SK-N-SH (cell line): ENCODE measurements around the gene BTBD2. TPM values are rescaled to one million over a fixed set of nuclear protein-coding genes. Genes with fewer than 3 reads are reported as not detected.
A peak's percentile ranks its signal among the peaks of the same experiment; 100 is the strongest.

Source experiments
- CTCF ChIA-PET: fragments of 300-600, 350-600 bp; formaldehyde crosslinking; extraction: SDS; loops from one replicate; lab custom pipeline; 2021; lab: Yijun Ruan, JAX
- POLR2A ChIA-PET: fragments of 350-600 bp; sonication (Branson Sonifier 250); formaldehyde crosslinking; extraction: SDS; loops from one replicate; lab custom pipeline; 2020; ENCODE audit warnings: antibody characterized with exemption, inconsistent platforms; lab: Yijun Ruan, JAX
- DNase-seq: peaks from one replicate; pipeline ENCODE4 v3.0.0; 2012
- H2AFZ ChIP-seq: fragments of 200-600 bp; sonication (generic); 2 replicates; pipeline ENCODE4 v1.8.1; 2016; ENCODE audit warnings: antibody characterized with exemption, mild to moderate bottlenecking, low read depth
- H3F3A ChIP-seq: fragments of 200-600 bp; sonication (generic); replicated peaks from 2 replicates; pipeline ENCODE3; 2016; ENCODE audit warnings: antibody characterized with exemption, mild to moderate bottlenecking; ENCODE audit not compliant: insufficient read depth
- H3K27ac ChIP-seq, 2 experiments: fragments of 200-500 bp in 1 of 2; fragments of 200-600 bp in 1 of 2; sonication (Bioruptor generic) in 1 of 2; sonication (generic), shearing (Covaris generic) in 1 of 2; 2 replicates each; pipeline versions ENCODE4 v1.5.1 to v1.6.1; 2014 to 2016; ENCODE audit warnings: low read depth in 2 of 2, inconsistent platforms in 1 of 2, low read length in 1 of 2, mild to moderate bottlenecking in 1 of 2, mixed read lengths in 1 of 2
- H3K27me3 ChIP-seq: fragments of 200-600 bp; sonication (generic), shearing (Covaris generic); 2 replicates; pipeline ENCODE4 v1.6.1; 2016; ENCODE audit warnings: mixed run types; ENCODE audit not compliant: insufficient read depth
- H3K36me3 ChIP-seq, 2 experiments: fragments of 200-500 bp in 1 of 2; fragments of 200-600 bp in 1 of 2; sonication (Bioruptor generic) in 1 of 2; sonication (generic) in 1 of 2; replicated peaks in 1 of 2; 2 replicates each; pipeline versions ENCODE3 to v1.5.1; 2014 to 2016; ENCODE audit warnings: low read length in 1 of 2, mild to moderate bottlenecking in 1 of 2; ENCODE audit not compliant: insufficient read depth in 2 of 2, control insufficient read depth in 1 of 2
- H3K4me1 ChIP-seq, 2 experiments: fragments of 200-500 bp in 1 of 2; fragments of 200-600 bp in 1 of 2; sonication (Bioruptor generic) in 1 of 2; sonication (generic), shearing (Covaris generic) in 1 of 2; 2 replicates each; pipeline versions ENCODE4 v1.5.1 to v1.6.1; 2014 to 2016; ENCODE audit warnings: low read depth in 1 of 2, low read length in 1 of 2, mixed run types in 1 of 2; ENCODE audit not compliant: insufficient read depth in 2 of 2, control insufficient read depth in 1 of 2
- H3K4me2 ChIP-seq: fragments of 200-600 bp; sonication (generic), shearing (Covaris generic); 2 replicates; pipeline ENCODE4 v1.6.1; 2017; ENCODE audit warnings: mixed run types
- H3K4me3 ChIP-seq, 2 experiments: fragments of 200-500 bp in 1 of 2; fragments of 200-600 bp in 1 of 2; sonication (Bioruptor generic) in 1 of 2; sonication (generic), shearing (Covaris generic) in 1 of 2; 2 replicates each; pipeline versions ENCODE4 v1.5.1 to v1.8.1; 2014 to 2016; ENCODE audit warnings: low read depth in 2 of 2, inconsistent platforms in 1 of 2, low read length in 1 of 2, mild to moderate bottlenecking in 1 of 2, mixed read lengths in 1 of 2, moderate library complexity in 1 of 2
- H3K79me2 ChIP-seq: fragments of 200-600 bp; sonication (generic); 2 replicates; pipeline ENCODE4 v1.8.1; 2017; ENCODE audit warnings: mild to moderate bottlenecking; ENCODE audit not compliant: insufficient read depth
- H3K9ac ChIP-seq: fragments of 200-600 bp; sonication (generic); 2 replicates; pipeline ENCODE4 v1.6.1; 2017; ENCODE audit warnings: mixed run types
- H3K9me2 ChIP-seq: fragments of 200-600 bp; sonication (generic); 2 replicates; pipeline ENCODE4 v1.6.1; 2017; ENCODE audit warnings: mixed run types
- H3K9me3 ChIP-seq: fragments of 200-600 bp; sonication (generic); 2 replicates; pipeline ENCODE4 v1.6.1; 2017; ENCODE audit warnings: mixed run types, mild to moderate bottlenecking, moderate library complexity
- H4K20me1 ChIP-seq: fragments of 200-600 bp; sonication (generic); 2 replicates; pipeline ENCODE4 v1.6.1; 2017; ENCODE audit warnings: mild to moderate bottlenecking, mixed run types; ENCODE audit not compliant: insufficient read depth
- CHD2 ChIP-seq: fragments of 150-350 bp; IDR thresholded peaks from 2 replicates; pipeline ENCODE4 v1.6.1; 2018; ENCODE audit warnings: low read length; ENCODE audit not compliant: partially characterized antibody
- ELF1 ChIP-seq: IDR thresholded peaks from 2 replicates; pipeline ENCODE4 v1.4.0; 2012
- EP300 ChIP-seq, 2 experiments: IDR thresholded peaks; 2 replicates each; pipeline versions ENCODE4 v1.4.0 to v1.6.1; 2012; ENCODE audit warnings: borderline replicate concordance in 1 of 2, low read depth in 1 of 2, low read length in 1 of 2
- FOSL2 ChIP-seq: IDR thresholded peaks from 2 replicates; pipeline ENCODE4 v1.4.0; 2012; ENCODE audit warnings: low read depth, mild to moderate bottlenecking, moderate library complexity, borderline replicate concordance
- FOXJ3 ChIP-seq: sonication (generic); formaldehyde crosslinking; IDR thresholded peaks from 2 replicates; pipeline ENCODE4 v1.5.1; 2020; ENCODE audit warnings: mild to moderate bottlenecking, missing genetic modification reagents
- FOXM1 ChIP-seq: IDR thresholded peaks from 2 replicates; pipeline ENCODE4 v1.4.0; 2012; ENCODE audit warnings: low read depth, mild to moderate bottlenecking
- GABPA ChIP-seq: IDR thresholded peaks from 2 replicates; pipeline ENCODE4 v1.4.0; 2012; ENCODE audit warnings: low read depth, mild to moderate bottlenecking
- GATA2 ChIP-seq: sonication (generic); formaldehyde crosslinking; IDR thresholded peaks from 2 replicates; pipeline ENCODE4 v1.5.0; 2020; ENCODE audit warnings: mild to moderate bottlenecking, missing genetic modification reagents
- MEF2A ChIP-seq: IDR thresholded peaks from 2 replicates; pipeline ENCODE4 v1.4.0; 2012; ENCODE audit warnings: low read depth, borderline replicate concordance
- MXI1 ChIP-seq: IDR thresholded peaks from 2 replicates; pipeline ENCODE4 v1.6.1; 2012; ENCODE audit warnings: mild to moderate bottlenecking, low read depth, low read length, improper control_type of control experiment
- NFIC ChIP-seq: IDR thresholded peaks from 2 replicates; pipeline ENCODE4 v1.4.0; 2012; ENCODE audit warnings: borderline replicate concordance
- NRF1 ChIP-seq: IDR thresholded peaks from 2 replicates; pipeline ENCODE4 v1.6.1; 2012; ENCODE audit warnings: low read depth, mild to moderate bottlenecking, low read length
- PBX3 ChIP-seq: IDR thresholded peaks from 2 replicates; pipeline ENCODE4; 2012
- POLR2AphosphoS5 ChIP-seq: IDR thresholded peaks from 2 replicates; pipeline ENCODE4 v1.6.1; 2012; ENCODE audit warnings: low read depth, low read length
- SIN3A ChIP-seq: IDR thresholded peaks from 2 replicates; pipeline ENCODE4 v1.6.1; 2012; ENCODE audit warnings: low read depth, mild to moderate bottlenecking, low read length, moderate library complexity, borderline replicate concordance
- TEAD4 ChIP-seq: IDR thresholded peaks from 2 replicates; pipeline ENCODE4 v1.4.0; 2012; ENCODE audit warnings: mild to moderate bottlenecking, borderline replicate concordance; ENCODE audit not compliant: insufficient read depth
- WGBS: methylation state at CpG from one replicate; pipeline ENCODE4 v1.1.6; 2017; ENCODE audit warnings: low lambda C conversion rate; 5-methylcytosine and 5-hydroxymethylcytosine counted together
- polyA plus RNA-seq, 3 experiments: library from polyadenylated mRNA; depleted of rRNA; stranded (reverse); fragments of >200 nt; gene quantifications; 2 replicates each; pipeline ENCODE4 v1.2.3, GENCODE V29; 2012
- TF ChIP-seq, protein P1 (sequence below): IDR thresholded peaks from 2 replicates; pipeline ENCODE4 v1.6.1; 2012; ENCODE audit warnings: mild to moderate bottlenecking, low read depth, low read length, moderate library complexity

BTBD2 gene
- polyA plus RNA-seq, 1 of the 3 experiments (the other 2 are of a cell fraction), result 66.8 TPM

- H3K9ac ChIP-seq, result peak overlapping the region; percentile 92; the same call in 1 of the 2 replicates
- POLR2A ChIA-PET, result interaction anchor here (0.6 to 1.8 kb wide), 4 partner anchors 11 to 669 kb away, joined by 3 to 7 read pairs (median 3); no protein-coding TSS in a partner anchor
Measured at GRCh38 chr19:2059422-2060201, 44.1 kb upstream of the BTBD2 start.

DNA sequence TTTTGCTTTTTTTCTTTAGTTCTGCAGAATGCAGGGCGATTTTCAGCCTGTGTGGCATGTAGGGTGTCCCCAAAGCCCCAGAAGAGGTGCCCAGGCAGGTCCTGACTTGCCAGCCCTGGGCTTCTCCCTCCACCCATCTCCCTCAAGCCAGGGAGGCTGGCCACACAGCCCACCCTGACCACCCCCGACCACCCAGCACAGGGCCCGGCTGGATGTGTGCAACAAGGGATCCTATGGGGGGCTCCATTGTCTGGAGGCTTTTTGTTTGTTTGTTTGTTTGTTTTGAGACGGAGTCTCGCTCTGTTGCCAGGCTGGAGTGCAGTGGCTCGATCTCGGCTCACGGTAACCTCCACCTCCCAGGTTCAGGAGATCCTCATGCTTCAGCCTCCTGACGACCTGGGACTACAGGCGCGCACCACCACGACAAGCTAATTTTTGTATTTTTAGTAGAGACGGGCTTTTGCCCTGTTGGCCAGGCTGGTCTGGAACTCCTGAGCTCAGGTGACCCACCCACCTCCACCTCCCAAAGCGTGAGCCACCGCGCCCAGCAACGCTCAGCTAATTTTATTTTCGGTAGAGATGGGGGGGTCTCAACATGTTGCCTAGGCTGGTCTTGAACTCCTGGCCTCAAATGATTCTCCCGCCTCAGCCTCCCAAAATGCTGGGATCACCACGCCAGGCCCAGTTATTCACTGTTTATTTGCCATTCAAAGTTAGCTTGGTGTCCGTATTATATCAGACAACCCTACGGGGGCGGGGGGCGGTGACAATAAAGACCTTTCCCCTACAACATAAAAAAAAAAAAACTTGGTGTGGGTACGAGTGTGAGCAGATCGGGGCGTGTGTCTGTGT is 43.3 kb upstream of the BTBD2 start:
- DNase-seq, result no peak
- peaks cover 36 to 51% of the 10 kb centered on the region in 2 experiments; a peak in 3 of 4 replicates for H3K4me1 ChIP-seq
- ChIA-PET POLR2A (interaction anchor here (0.6 to 1.8 kb wide), 3 partner anchors 10 to 670 kb away, joined by 3 to 7 read pairs (median 3); no protein-coding TSS in a partner anchor), CTCF (interaction anchor here (1.6 to 2.4 kb wide), 2 partner anchors 11 to 37 kb away, joined by 4 to 13 read pairs; partner anchors contain the start of gene MOB3A)
- H3K9me3 ChIP-seq, result no peaks in the 10 kb centered on the region
- no peaks in the 10 kb centered on the region; the same call in 1 of the 2 replicates for H3K79me2 ChIP-seq
- H3K4me3 ChIP-seq, result no peak overlapping the region
- no peaks in the 10 kb centered on the region for H4K20me1 ChIP-seq
- no peaks in the 10 kb centered on the region for H3K9me2 ChIP-seq
- WGBS, result 94% methylated on average over 27 of the region's 27 CpGs
- H3K9ac ChIP-seq, result peak overlapping the region; percentile 92; the same call in 1 of the 2 replicates
- no peaks in the 10 kb centered on the region for H3K27me3 ChIP-seq
- H3F3A ChIP-seq, result peaks cover 14% of the 10 kb centered on the region
- H2AFZ ChIP-seq, result no peak overlapping the region
- H3K36me3 ChIP-seq, result no peaks in the 10 kb centered on the region
- H3K27ac ChIP-seq, result peak overlapping the region; percentile 97 to 98
- H3K4me2 ChIP-seq, result peak overlapping the region; percentile 97; the same call in 1 of the 2 replicates
- TF ChIP-seq CHD2 (no peak), EP300 (IDR thresholded peaks at IDR 0.05; ENCODE audit: borderline replicate concordance in 1 of 2, low read depth in 1 of 2, low read length in 1 of 2) (no peak), GABPA (no peak), MXI1 (no peak), GATA2 (CRISPR knock-in tag) (no peak), NRF1 (no peak), NFIC (no peak), MEF2A (no peak), TEAD4 (no peak), FOXJ3 (CRISPR knock-in tag) (no peak), PBX3 (no peak), SIN3A (no peak)
- TF ChIP-seq, protein P1, sequence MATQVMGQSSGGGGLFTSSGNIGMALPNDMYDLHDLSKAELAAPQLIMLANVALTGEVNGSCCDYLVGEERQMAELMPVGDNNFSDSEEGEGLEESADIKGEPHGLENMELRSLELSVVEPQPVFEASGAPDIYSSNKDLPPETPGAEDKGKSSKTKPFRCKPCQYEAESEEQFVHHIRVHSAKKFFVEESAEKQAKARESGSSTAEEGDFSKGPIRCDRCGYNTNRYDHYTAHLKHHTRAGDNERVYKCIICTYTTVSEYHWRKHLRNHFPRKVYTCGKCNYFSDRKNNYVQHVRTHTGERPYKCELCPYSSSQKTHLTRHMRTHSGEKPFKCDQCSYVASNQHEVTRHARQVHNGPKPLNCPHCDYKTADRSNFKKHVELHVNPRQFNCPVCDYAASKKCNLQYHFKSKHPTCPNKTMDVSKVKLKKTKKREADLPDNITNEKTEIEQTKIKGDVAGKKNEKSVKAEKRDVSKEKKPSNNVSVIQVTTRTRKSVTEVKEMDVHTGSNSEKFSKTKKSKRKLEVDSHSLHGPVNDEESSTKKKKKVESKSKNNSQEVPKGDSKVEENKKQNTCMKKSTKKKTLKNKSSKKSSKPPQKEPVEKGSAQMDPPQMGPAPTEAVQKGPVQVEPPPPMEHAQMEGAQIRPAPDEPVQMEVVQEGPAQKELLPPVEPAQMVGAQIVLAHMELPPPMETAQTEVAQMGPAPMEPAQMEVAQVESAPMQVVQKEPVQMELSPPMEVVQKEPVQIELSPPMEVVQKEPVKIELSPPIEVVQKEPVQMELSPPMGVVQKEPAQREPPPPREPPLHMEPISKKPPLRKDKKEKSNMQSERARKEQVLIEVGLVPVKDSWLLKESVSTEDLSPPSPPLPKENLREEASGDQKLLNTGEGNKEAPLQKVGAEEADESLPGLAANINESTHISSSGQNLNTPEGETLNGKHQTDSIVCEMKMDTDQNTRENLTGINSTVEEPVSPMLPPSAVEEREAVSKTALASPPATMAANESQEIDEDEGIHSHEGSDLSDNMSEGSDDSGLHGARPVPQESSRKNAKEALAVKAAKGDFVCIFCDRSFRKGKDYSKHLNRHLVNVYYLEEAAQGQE, result no peak

More at GRCh38 chr19:2059422-2060201, 44.1 kb upstream of the BTBD2 start:
- no peaks in the 10 kb centered on the region for H3K9me3 ChIP-seq
- TF ChIP-seq ELF1 (no peak), GATA2 (CRISPR knock-in tag) (no peak), FOSL2 (0 out of 2 replicates have a peak, but pooled peaks have one; percentile 18), POLR2AphosphoS5 (0 out of 2 replicates have a peak, but pooled peaks have one; percentile 42), FOXM1 (no peak), FOXJ3 (CRISPR knock-in tag) (no peak), MXI1 (peak; percentile 16; the same call in 1 of the 2 replicates)
- H2AFZ ChIP-seq, result no peak overlapping the region
- peak; percentile 59 for DNase-seq
- 58% methylated on average over 8 of the region's 24 CpGs for WGBS
- no peaks in the 10 kb centered on the region for H3K27me3 ChIP-seq
- no peaks in the 10 kb centered on the region for H3K36me3 ChIP-seq
- CTCF ChIA-PET, result interaction anchor here (1.2 to 2.4 kb wide), 6 partner anchors 8 to 39 kb away, joined by 3 to 13 read pairs (median 4); partner anchors contain the start of genes MKNK2 and MOB3A
- H3K4me1 ChIP-seq, result peaks cover 36 to 52% of the 10 kb centered on the region in 2 experiments; a peak in 3 of 4 replicates
- no peaks in the 10 kb centered on the region; the same call in 1 of the 2 replicates for H3K79me2 ChIP-seq
- peaks cover 14% of the 10 kb centered on the region for H3F3A ChIP-seq
- H3K4me2 ChIP-seq, result peak overlapping the region; percentile 97; the same call in 1 of the 2 replicates
- H4K20me1 ChIP-seq, result no peaks in the 10 kb centered on the region
- H3K9me2 ChIP-seq, result no peaks in the 10 kb centered on the region
- H3K4me3 ChIP-seq, result peak overlapping the region in 1 of 2 experiments; percentile 12; a peak in 1 of 4 replicates
- peak overlapping the region; percentile 97 to 98 for H3K27ac ChIP-seq
